Stimulated activated CD4-positive, alpha-beta T cell treated with anti-CD3 and anti-CD28 coated beads, Interleukin-12 subunit alpha, Interleukin-12 subunit beta, amount 100 ng/mL, for 4 hours (primary cell): ENCODE results near the gene FAM50A.

Source experiments
- DNase-seq: peaks from one replicate; pipeline ENCODE4 v3.0.0-alpha.2; 2020

Gene FAM50A

GRCh38 chrX:154440623-154441357 lies 3.2 kb upstream of the FAM50A start:
- no peak for DNase-seq

GRCh38 chrX:154441564-154441963 lies 2.4 kb upstream of the FAM50A start:
- DNase-seq: no peak

DNA sequence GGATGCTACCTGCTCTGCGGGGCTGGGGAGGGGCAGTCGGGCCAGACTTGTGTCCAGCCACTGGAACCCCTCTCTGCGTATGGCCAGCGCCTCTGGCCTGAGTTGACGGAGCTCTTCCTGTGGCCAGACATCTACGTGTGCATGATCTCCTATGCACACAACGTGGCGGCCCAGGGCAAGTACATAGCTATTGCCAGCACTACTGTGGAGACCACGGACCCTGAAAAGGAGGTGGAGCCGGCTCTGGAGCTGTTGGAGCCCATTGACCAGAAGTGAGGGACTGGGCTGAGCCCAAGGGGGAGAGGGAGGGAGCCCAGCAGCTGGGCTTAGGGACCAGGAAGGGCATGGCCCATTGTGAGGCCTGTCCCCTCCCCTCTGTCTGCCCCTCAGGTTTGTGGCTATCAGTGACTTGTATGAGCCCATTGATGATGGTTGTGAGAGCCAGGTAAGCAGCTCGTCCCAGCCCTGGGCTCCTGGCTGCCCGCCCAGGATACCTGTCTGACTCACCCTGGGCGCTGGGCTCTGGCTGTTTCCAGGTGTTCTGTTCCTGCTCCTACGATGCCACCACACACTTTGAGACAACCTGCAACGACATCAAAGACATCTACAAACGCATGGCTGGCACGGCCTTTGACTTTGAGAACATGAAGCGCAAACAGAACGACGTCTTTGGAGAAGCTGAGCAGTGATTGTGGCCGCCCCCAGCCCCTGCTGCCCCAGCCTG lies 1.8 kb upstream of the FAM50A start:
- no peak for DNase-seq

GRCh38 chrX:154443479-154443910 lies 446 bp upstream of the FAM50A start:
- DNase-seq: no peak

DNA sequence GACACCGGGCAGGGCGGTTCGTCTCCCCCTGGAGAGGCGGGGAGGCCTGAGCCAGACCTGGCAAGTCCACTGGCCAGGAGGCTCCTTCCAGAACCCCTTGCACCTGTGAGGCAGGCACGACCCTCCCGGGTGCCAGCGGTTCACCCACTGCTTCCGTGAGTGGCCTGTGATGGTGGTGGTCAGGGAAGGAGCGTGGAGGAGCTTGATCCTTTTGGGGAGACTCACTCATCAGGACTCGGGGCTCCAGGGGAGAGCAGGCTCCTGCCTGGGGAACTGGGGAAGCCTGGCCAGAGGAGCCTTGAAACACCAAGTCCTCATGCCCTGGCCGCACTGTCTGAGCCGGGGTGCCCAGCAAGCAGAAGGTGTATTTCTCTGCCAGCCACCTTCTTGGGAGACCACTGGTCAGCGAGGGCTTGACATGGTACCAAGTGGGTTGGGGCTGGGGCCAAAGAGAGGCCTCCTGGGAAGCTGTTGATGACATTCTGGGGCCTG lies 860 bp downstream of the FAM50A start:
- DNase-seq: no peak

DNA sequence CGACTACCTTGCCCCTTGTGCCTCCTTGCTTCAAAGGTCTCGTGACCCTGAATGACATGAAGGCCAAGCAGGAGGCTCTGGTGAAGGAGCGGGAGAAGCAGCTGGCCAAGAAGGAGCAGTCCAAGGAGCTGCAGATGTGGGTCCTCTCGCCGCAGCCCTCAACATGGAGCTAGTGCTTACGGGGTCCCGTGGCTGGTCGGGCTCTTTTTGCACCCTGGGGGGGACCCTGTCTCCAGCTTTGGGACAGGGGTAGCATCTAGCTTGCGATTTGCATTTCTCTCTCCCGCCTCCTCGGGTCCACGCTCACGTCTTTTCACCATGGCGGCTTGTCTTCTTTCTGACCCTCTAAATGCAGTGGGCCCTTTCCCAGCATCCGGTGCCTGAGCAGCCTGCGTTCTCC lies 1.8 kb downstream of the FAM50A start:
- DNase-seq: no peak

DNA sequence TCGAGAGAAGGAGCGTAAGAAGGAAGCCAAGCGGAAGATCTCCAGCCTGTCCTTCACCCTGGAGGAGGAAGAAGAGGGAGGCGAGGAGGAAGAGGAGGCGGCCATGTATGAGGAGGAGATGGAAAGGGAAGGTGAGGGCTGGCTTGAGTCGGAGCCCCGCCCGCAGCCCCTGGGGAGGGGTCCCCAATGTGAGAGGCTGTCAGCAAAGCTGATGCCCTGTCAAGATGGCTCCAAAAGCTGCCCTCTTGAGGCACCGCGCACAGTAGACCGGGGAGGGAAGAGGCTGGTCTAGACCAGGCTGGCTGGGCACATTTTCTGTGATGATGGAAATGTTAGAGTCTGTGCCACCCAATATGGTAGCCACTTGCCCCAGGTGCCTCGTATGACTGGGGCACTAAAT lies 2.5 kb downstream of the FAM50A start:
- no peak for DNase-seq

DNA sequence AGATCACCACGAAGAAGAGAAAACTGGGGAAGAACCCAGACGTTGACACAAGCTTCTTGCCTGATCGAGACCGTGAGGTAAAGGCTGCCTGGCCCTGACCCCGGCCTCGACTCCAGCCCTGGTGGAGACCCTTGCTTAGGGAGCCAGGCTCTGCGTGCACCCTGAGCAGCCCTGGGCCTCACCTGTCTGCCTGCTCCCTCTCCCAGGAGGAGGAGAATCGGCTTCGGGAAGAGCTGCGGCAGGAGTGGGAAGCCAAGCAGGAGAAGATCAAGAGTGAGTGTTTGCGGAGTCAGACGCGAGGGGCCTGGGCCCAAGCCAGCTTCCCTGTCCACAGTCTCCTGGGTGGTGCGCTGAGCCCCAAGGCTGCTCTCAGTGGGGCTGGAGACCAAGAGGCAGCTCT lies 4.5 kb downstream of the FAM50A start:
- DNase-seq: no peak

- DNase-seq: no peak
Observed at GRCh38 chrX:154449618-154450017, 5.7 kb downstream of the FAM50A start.

- DNase-seq: no peak
Observed at GRCh38 chrX:154450312-154450711, 6.4 kb downstream of the FAM50A start.

DNA sequence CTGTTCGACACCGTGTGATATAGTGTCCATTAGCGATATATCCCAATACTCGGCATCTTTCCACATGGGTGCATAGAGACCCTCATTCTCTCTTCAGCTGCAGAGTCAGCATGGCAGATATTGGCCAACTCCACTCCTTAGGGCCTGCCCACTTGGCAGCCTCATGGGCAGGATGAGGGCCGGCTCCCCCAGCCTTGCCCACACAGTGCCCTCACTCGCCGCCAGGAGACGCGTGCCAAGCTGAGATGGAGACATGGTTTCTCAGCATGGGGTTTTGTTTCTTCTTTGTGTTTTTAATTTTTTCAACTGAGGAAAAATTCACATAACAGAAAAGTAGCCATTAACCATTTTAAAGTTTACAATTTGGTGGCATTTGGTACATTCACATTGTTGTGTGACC lies 8.9 kb downstream of the FAM50A start:
- DNase-seq: no peak

DNA sequence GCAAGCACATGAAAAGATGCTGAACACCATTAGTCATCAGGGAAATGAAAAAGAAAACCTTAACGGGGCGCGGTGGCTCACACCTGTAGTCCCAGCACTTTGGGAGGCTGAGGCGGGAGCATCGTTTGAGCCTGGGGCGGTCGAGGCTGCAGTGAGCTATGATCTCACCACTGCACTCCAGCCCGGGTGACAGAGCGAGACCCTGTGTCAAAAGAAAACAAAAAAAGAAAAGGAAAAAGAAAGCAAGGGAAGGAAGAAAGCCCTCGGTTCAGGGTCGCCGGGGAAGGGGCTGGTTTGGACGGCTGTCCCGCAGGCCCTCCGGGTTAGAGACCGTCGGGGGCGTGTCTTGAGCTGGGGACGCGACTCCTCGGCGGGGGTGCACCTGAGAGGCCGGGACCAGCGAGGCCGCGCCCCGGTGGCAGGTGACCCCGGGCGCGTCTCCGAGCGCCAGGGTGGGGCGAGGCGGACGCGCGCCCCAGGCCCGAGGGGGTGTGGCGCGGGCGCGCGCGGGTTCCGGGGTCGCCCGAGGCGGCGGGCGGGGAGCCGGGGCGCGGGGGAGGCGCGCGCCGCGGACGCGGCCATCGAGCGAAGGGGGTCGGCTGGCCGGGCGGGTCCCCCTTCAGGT lies 13.7 kb downstream of the FAM50A start:
- DNase-seq: peak; percentile 41

- DNase-seq: peak; percentile 62
Observed at GRCh38 chrX:154458116-154458953, 14.4 kb downstream of the FAM50A start, which contains the start of gene PLXNA3. Gene PLXNA3 (plus strand): TSS chrX:154458281. CDS start chrX:154460184, 1,903 bp downstream.

DNA sequence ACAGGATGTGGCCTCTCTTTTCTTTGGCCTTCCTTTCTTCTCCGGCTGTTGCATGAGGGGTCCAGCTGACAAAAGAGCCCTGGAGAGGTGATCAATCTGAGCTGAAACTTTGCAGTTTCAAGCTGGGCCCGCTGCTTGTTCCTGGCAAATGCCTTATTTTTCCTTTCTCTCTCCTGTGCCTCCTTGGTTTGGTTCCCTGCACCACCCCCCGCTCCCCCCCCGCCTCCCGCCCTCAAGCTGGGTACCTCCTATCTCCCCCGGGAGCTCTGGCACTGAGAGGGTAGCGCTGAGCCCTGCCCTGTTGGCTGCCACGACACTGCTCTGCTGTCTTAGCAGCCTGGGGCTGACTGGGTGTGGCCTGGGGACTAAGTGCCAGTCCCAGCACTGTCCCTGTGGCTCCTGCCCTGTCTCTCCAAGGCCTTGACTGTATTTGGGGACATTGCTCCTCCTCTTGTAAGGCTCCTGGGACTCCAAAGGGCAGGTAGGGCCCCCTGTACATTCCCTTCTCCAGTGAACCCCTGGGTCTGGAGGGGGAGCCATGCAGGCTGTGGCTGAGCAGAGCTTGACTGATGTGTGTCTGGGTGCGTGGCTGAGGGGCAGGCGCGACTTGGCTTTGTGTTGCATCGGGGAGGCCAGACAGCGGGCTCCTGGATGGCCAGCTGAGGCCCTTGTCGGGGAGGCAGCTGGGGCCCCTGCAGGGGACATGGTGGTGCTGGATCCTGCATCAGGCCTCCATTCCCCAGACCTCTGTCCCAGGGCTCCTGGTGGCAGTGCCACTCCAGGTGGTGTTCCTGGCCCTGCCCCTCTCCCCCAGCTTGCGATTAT lies 15.2 kb downstream of the FAM50A start:
- no peak for DNase-seq

- DNase-seq: no peak
Observed at GRCh38 chrX:154459832-154460231, 15.9 kb downstream of the FAM50A start.

DNA sequence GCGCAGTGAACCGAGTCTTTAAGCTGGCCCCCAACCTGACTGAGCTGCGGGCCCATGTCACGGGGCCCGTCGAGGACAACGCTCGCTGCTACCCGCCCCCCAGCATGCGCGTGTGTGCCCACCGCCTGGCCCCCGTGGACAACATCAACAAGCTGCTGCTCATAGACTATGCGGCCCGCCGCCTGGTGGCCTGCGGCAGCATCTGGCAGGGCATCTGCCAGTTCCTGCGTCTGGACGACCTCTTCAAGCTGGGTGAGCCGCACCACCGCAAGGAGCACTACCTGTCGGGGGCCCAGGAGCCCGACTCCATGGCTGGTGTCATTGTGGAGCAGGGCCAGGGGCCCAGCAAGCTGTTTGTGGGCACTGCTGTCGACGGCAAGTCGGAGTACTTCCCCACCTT lies 16.4 kb downstream of the FAM50A start:
- DNase-seq: no peak

- DNase-seq: no peak
Observed at GRCh38 chrX:154462396-154462795, 18.5 kb downstream of the FAM50A start.

DNA sequence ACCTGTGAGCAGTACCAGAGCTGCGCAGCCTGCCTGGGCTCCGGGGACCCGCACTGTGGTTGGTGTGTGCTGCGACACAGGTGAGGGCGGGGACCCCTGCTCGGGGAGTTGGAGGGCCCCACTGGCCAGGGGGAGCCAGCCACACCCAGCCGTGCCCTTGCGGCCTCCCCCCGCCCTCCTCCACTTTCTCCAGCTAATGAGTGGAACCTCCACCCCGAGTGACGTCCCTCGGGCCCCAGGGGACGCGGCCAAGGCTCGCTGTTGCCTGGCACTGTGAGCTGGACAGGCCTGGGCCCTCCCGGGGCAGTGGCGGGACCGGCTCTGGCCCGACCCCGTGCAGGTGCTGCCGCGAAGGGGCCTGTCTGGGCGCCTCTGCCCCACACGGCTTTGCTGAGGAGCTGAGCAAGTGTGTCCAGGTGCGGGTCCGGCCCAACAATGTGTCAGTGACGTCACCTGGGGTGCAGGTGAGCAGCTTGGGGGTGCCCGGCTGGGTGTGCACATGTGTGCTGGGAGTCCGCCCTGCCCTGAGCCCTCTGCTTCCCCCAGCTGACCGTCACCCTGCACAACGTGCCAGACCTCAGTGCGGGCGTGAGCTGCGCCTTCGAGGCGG lies 19.8 kb downstream of the FAM50A start:
- no peak for DNase-seq

DNA sequence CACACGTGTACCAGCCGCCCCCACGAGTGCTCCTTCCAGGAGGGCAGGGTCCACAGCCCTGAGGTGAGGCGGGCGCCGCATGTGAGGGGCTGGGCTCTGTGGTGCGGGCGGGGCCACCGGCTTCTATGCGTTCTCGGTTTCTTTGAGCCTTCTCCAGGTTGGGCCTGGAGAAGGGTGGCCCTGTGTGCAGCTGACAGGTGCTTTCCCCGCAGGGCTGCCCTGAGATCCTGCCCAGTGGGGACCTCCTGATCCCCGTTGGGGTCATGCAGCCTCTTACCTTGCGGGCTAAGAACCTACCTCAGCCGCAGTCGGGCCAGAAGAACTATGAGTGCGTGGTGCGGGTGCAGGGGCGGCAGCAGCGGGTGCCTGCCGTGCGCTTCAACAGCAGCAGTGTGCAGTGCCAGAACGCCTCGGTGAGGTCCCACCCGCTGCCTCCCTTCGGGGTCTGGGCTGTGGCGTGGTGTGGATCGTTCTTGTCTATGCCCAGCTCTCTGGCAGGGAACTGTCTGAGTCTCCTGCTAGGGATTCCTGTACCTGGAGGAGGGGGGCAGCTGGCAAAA lies 20.9 kb downstream of the FAM50A start:
- no peak for DNase-seq

DNA sequence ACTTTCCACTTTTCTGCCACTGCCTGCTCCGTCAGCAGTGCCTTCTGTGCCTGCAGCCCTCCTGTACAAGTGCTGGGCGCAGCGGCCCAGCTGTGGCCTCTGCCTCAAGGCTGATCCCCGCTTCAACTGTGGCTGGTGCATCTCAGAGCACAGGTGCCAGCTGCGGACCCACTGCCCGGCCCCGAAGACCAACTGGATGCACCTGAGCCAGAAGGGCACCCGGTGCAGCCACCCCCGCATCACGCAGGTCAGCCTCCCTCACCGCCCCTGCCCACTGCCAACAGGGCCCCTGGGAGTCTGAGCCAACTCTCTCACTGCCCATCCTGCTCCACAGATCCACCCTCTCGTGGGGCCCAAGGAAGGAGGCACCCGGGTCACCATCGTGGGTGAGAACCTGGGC lies 21.7 kb downstream of the FAM50A start:
- no peak for DNase-seq

DNA sequence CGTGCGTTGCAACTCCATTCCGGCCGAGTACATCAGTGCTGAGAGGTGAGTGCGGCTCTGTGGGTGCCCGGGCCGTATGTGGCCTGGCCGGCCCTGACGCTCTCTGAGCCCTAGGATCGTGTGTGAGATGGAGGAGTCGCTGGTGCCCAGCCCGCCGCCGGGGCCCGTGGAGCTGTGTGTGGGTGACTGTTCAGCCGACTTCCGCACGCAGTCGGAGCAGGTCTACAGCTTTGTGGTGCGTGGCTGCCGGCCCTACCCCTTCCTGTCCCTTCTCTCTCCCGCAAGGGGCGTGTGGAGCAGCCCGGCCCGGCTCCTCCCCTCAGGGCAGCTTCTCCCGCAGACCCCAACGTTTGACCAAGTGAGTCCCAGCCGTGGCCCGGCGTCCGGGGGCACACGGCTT lies 22.1 kb downstream of the FAM50A start:
- DNase-seq: no peak
